HG03460 (cell line): Measurements from ENCODE around the gene HID1.
A peak's percentile ranks its signal among the peaks of the same experiment; 100 is the strongest.
"Not testable (repeated sequence)": the region's sequence is repeated elsewhere in the genome, so short reads cannot be mapped to it uniquely, and the experiment has no call there.

Experiments
- ATAC-seq: cut with Tn5 transposase; IDR thresholded peaks from one replicate; pipeline ENCODE4 v1.9.1; 2021; ENCODE audit not compliant: unreplicated experiment

Gene HID1

GRCh38 chr17:74972107-74972972 is at the start of gene HID1:
HID1 (minus strand) TSS chr17:74972759; CDS start chr17:74972656, 103 bp downstream.
- ATAC-seq, result no peak

GRCh38 chr17:75020331-75021110 is 48.0 kb upstream of the HID1 start:
- no peak for ATAC-seq

- no peak for ATAC-seq
Measured at GRCh38 chr17:75019710-75020109, 47.2 kb upstream of the HID1 start.

- ATAC-seq, result no peak
Measured at GRCh38 chr17:75019146-75019545, 46.6 kb upstream of the HID1 start.

- ATAC-seq, result no peak
Measured at GRCh38 chr17:75013092-75013559, 40.6 kb upstream of the HID1 start.

- ATAC-seq, result peak; percentile 83
Measured at GRCh38 chr17:75012346-75013091, 40.0 kb upstream of the HID1 start, which contains the start of gene MRPL58. MRPL58 (plus strand) TSS chr17:75012670; CDS start chr17:75012687, 17 bp downstream.

- no peak for ATAC-seq
Measured at GRCh38 chr17:75012096-75012345, 39.5 kb upstream of the HID1 start.

- ATAC-seq, result no peak
Measured at GRCh38 chr17:75011401-75012095, 39.0 kb upstream of the HID1 start.

- ATAC-seq, result no peak
Measured at GRCh38 chr17:75010683-75011400, 38.3 kb upstream of the HID1 start.

- ATAC-seq, result no peak
Measured at GRCh38 chr17:75009139-75009724, 36.7 kb upstream of the HID1 start.

GRCh38 chr17:75008373-75008772 is 35.8 kb upstream of the HID1 start:
- no peak for ATAC-seq

- ATAC-seq, result no peak
Measured at GRCh38 chr17:75006653-75007052, 34.1 kb upstream of the HID1 start.

GRCh38 chr17:75006084-75006483 is 33.5 kb upstream of the HID1 start:
- ATAC-seq, result not testable (repeated sequence)

GRCh38 chr17:75005291-75005690 is 32.7 kb upstream of the HID1 start:
- ATAC-seq, result no peak

GRCh38 chr17:75004371-75004770 is 31.8 kb upstream of the HID1 start:
- no peak for ATAC-seq

GRCh38 chr17:75003957-75004355 is 31.4 kb upstream of the HID1 start:
- ATAC-seq, result no peak

- no peak for ATAC-seq
Measured at GRCh38 chr17:75003070-75003956, 30.8 kb upstream of the HID1 start.

GRCh38 chr17:75001915-75002843 is 29.6 kb upstream of the HID1 start:
- no peak for ATAC-seq
